ENCODE data around the gene LRGUK.
A peak's percentile ranks its signal among the peaks of the same experiment; 100 is the strongest.

Gene LRGUK

GRCh38 chr7:134122980-134123379 is 4.2 kb upstream of the LRGUK start:
- no peak for DNase-seq
- intact Hi-C loops (cut with DNase I) = no loop called here

- intact Hi-C loops (cut with DNase I) = loop anchor here (5.0 kb wide), 1 partner anchor 191 kb away; the partner anchor contains the start of gene SLC35B4
- DNase-seq = no peak
These were observed 994 bp upstream of the LRGUK start for GRCh38 chr7:134126146-134126545.

- DNase-seq = no peak
- intact Hi-C loops (cut with DNase I) = loop anchor here (5.0 kb wide), 1 partner anchor 191 kb away; the partner anchor contains the start of gene SLC35B4
These were observed 559 bp upstream of the LRGUK start for GRCh38 chr7:134126596-134126965.

- no peak for DNase-seq
- intact Hi-C loops (cut with DNase I) = loop anchor here (5.0 kb wide), 1 partner anchor 188 kb away; the partner anchor contains the start of gene SLC35B4
These were observed 1.7 kb downstream of the LRGUK start for GRCh38 chr7:134128829-134129228.

GRCh38 chr7:134129856-134130523 is 2.9 kb downstream of the LRGUK start:
- DNase-seq = no peak
- intact Hi-C loops (cut with DNase I) = loop anchor here (5.0 kb wide), 1 partner anchor 187 kb away; the partner anchor contains the start of gene SLC35B4

- DNase-seq = no peak
- intact Hi-C loops (cut with DNase I) = no loop called here
These were observed 6.9 kb downstream of the LRGUK start for GRCh38 chr7:134134004-134134403.

GRCh38 chr7:134140889-134141867 is 14.0 kb downstream of the LRGUK start:
- peak; percentile 43 to 97 (median 78) for DNase-seq
- intact Hi-C loops (cut with DNase I) = no loop called here

GRCh38 chr7:134141868-134142264 is 14.7 kb downstream of the LRGUK start:
- intact Hi-C loops (cut with DNase I) = no loop called here
- DNase-seq = no peak

GRCh38 chr7:134153493-134154136 is 26.5 kb downstream of the LRGUK start:
- DNase-seq = no peak
- intact Hi-C loops (cut with DNase I) = no loop called here

- intact Hi-C loops (cut with DNase I) = no loop called here
- DNase-seq = no peak
These were observed 27.5 kb downstream of the LRGUK start for GRCh38 chr7:134154581-134155130.

GRCh38 chr7:134155206-134155605 is 28.1 kb downstream of the LRGUK start:
- intact Hi-C loops (cut with DNase I) = no loop called here
- no peak for DNase-seq

- intact Hi-C loops (cut with DNase I) = no loop called here
- DNase-seq = no peak
These were observed 28.7 kb downstream of the LRGUK start for GRCh38 chr7:134155871-134156270.

GRCh38 chr7:134165252-134165651 is 38.1 kb downstream of the LRGUK start:
- DNase-seq = peak in 1 of 10 donors; percentile 23
- intact Hi-C loops (cut with DNase I) = no loop called here

GRCh38 chr7:134167250-134167649 is 40.1 kb downstream of the LRGUK start:
- intact Hi-C loops (cut with DNase I) = no loop called here
- DNase-seq = no peak

- intact Hi-C loops (cut with DNase I) = no loop called here
- DNase-seq = no peak
These were observed 40.7 kb downstream of the LRGUK start for GRCh38 chr7:134167841-134168240.

- intact Hi-C loops (cut with DNase I) = no loop called here
- no peak for DNase-seq
These were observed 47.7 kb downstream of the LRGUK start for GRCh38 chr7:134174795-134175261.

- DNase-seq = no peak
- intact Hi-C loops (cut with DNase I) = no loop called here
These were observed 48.3 kb downstream of the LRGUK start for GRCh38 chr7:134175334-134176036.

GRCh38 chr7:134176037-134176350 is 48.9 kb downstream of the LRGUK start:
- intact Hi-C loops (cut with DNase I) = no loop called here
- DNase-seq = no peak

- intact Hi-C loops (cut with DNase I) = no loop called here
- DNase-seq = no peak
These were observed 52.2 kb downstream of the LRGUK start for GRCh38 chr7:134179036-134180011.

Data from posterior cingulate gyrus (tissue), 11 donors.